ENCODE results near the gene CFAP119. TPM values are rescaled to one million over a fixed set of nuclear protein-coding genes. Genes with fewer than 3 reads are reported as not detected.
A peak's percentile ranks its signal among the peaks of the same experiment; 100 is the strongest.

The CFAP119 gene
- total RNA-seq, 1 donor from 2014 or later, result 5.5 TPM

DNA sequence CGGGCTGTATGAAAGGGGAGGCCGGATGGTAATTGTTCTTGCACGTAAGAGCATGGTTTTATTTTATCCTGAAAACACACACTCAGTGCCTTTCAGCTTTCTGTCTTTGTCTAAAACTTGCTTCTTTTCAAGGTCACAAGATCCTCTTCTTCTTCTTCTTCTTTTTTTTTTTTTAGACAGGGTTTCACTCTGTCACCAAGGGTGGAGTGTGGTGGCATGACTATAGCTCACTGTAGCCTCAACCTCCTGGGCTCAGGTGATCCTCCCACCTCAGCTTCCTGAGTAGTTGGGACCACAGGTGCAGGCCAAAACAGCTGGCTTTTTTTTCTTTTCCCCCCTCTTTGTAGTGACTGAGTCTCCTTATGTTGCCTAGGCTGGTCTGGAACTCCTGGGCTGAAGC, 41.1 kb upstream of the CFAP119 start:
- TF ChIP-seq, protein P1, sequence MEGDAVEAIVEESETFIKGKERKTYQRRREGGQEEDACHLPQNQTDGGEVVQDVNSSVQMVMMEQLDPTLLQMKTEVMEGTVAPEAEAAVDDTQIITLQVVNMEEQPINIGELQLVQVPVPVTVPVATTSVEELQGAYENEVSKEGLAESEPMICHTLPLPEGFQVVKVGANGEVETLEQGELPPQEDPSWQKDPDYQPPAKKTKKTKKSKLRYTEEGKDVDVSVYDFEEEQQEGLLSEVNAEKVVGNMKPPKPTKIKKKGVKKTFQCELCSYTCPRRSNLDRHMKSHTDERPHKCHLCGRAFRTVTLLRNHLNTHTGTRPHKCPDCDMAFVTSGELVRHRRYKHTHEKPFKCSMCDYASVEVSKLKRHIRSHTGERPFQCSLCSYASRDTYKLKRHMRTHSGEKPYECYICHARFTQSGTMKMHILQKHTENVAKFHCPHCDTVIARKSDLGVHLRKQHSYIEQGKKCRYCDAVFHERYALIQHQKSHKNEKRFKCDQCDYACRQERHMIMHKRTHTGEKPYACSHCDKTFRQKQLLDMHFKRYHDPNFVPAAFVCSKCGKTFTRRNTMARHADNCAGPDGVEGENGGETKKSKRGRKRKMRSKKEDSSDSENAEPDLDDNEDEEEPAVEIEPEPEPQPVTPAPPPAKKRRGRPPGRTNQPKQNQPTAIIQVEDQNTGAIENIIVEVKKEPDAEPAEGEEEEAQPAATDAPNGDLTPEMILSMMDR (IDR thresholded peaks at IDR 0.05), result no peak
- no peaks in the 10 kb centered on the region for H3K27me3 ChIP-seq
- no peaks in the 10 kb centered on the region for H3K36me3 ChIP-seq
- ATAC-seq (no peak), DNase-seq (no peak)
- H3K9me3 ChIP-seq, result no peaks in the 10 kb centered on the region
- H3K4me1 ChIP-seq, result peaks cover 7% of the 10 kb centered on the region
- no peak overlapping the region for H3K4me3 ChIP-seq
- no peak overlapping the region for H3K27ac ChIP-seq
- intact Hi-C loops (cut with DNase I), result no loop called here

GRCh38 chr16:30797670-30798309, 35.9 kb upstream of the CFAP119 start:
- no peak for ATAC-seq

DNA sequence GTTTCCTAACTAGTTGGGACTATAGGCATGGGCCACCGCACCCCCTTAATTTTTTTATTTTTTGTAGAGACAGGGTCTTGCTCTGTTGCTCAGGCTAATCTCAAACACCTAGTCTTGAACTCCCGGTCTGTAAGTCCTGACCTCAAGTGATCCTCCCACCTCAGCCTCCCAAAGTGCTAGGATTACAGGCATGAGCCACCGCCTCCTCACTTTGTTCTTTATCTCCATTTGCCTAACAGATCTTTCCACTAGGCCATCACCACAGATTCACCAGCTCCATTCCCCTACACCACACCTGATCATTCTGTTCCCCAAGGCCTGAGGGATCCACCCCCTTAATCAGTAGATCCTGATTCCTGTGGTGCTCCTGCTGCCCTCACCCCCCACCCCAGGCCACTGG, 32.8 kb upstream of the CFAP119 start:
- TF ChIP-seq, protein P1 (IDR thresholded peaks at IDR 0.05), result no peak
- H3K9me3 ChIP-seq, result no peaks in the 10 kb centered on the region
- no peak for ATAC-seq
- H3K27ac ChIP-seq, result no peak overlapping the region
- intact Hi-C loops (cut with DNase I), result no loop called here
- no peaks in the 10 kb centered on the region for H3K36me3 ChIP-seq
- H3K4me1 ChIP-seq, result no peaks in the 10 kb centered on the region
- H3K4me3 ChIP-seq, result no peak overlapping the region
- no peak for DNase-seq
- H3K27me3 ChIP-seq, result no peaks in the 10 kb centered on the region

More at GRCh38 chr16:30797670-30798309, 35.9 kb upstream of the CFAP119 start:
- TF ChIP-seq, protein P1 (IDR thresholded peaks at IDR 0.05), result no peak
- no peaks in the 10 kb centered on the region for H3K4me1 ChIP-seq
- intact Hi-C loops (cut with DNase I), result no loop called here
- no peak overlapping the region for H3K27ac ChIP-seq
- DNase-seq, result no peak
- no peaks in the 10 kb centered on the region for H3K9me3 ChIP-seq
- H3K4me3 ChIP-seq, result no peak overlapping the region
- no peaks in the 10 kb centered on the region for H3K36me3 ChIP-seq
- H3K27me3 ChIP-seq, result no peaks in the 10 kb centered on the region

GRCh38 chr16:30793508-30794069, 31.7 kb upstream of the CFAP119 start:
- ATAC-seq (no peak), DNase-seq (no peak)
- Histone ChIP-seq H3K36me3 (no peaks in the 10 kb centered on the region), H3K4me3 (no peak overlapping the region), H3K27ac (no peak overlapping the region), H3K9me3 (no peaks in the 10 kb centered on the region), H3K27me3 (no peaks in the 10 kb centered on the region), H3K4me1 (no peaks in the 10 kb centered on the region)
- intact Hi-C loops (cut with DNase I), result no loop called here
- TF ChIP-seq, protein P1 (IDR thresholded peaks at IDR 0.05), result no peak

- DNase-seq (no peak), ATAC-seq (no peak)
- H3K4me3 ChIP-seq, result peak overlapping the region; percentile 92
- intact Hi-C loops (cut with DNase I), result no loop called here
- no peaks in the 10 kb centered on the region for H3K27me3 ChIP-seq
- H3K27ac ChIP-seq, result peak overlapping the region; percentile 92
- peaks cover 8% of the 10 kb centered on the region for H3K4me1 ChIP-seq
- peaks cover 4% of the 10 kb centered on the region for H3K36me3 ChIP-seq
- no peaks in the 10 kb centered on the region for H3K9me3 ChIP-seq
- TF ChIP-seq, protein P1 (IDR thresholded peaks at IDR 0.05), result no peak
These were observed 25.9 kb upstream of the CFAP119 start for GRCh38 chr16:30787613-30788378.
